ENCODE results near the gene MXD4.

- TF ChIP-seq, protein P1, sequence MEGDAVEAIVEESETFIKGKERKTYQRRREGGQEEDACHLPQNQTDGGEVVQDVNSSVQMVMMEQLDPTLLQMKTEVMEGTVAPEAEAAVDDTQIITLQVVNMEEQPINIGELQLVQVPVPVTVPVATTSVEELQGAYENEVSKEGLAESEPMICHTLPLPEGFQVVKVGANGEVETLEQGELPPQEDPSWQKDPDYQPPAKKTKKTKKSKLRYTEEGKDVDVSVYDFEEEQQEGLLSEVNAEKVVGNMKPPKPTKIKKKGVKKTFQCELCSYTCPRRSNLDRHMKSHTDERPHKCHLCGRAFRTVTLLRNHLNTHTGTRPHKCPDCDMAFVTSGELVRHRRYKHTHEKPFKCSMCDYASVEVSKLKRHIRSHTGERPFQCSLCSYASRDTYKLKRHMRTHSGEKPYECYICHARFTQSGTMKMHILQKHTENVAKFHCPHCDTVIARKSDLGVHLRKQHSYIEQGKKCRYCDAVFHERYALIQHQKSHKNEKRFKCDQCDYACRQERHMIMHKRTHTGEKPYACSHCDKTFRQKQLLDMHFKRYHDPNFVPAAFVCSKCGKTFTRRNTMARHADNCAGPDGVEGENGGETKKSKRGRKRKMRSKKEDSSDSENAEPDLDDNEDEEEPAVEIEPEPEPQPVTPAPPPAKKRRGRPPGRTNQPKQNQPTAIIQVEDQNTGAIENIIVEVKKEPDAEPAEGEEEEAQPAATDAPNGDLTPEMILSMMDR (IDR thresholded peaks at IDR 0.05) = no peak
- no peak for TF ChIP-seq POLR2A (IDR thresholded peaks at IDR 0.05)
- no peak for TF ChIP-seq POLR2AphosphoS5 (IDR thresholded peaks at IDR 0.05)
Measured at GRCh38 chr4:2269206-2269531, 7.3 kb upstream of the MXD4 start.
